Testis (tissue), 3 donors: ENCODE results near the gene ZNF423. TPM values are rescaled to one million over a fixed set of nuclear protein-coding genes. Genes with fewer than 3 reads are reported as not detected.

ENCODE experiments used
- DNase-seq: peaks from one replicate; pipeline ENCODE4 v3.0.0-alpha.2; 2019
- H3K27ac ChIP-seq, 2 donors: fragments of 200-600 bp; sonication (generic); one replicate each; pipeline ENCODE4 v1.5.1; 2019
- H3K27me3 ChIP-seq: fragments of 200-600 bp; sonication (generic); one replicate; pipeline ENCODE4 v1.5.1; 2019
- H3K36me3 ChIP-seq: fragments of 200-600 bp; sonication (generic); one replicate; pipeline ENCODE4 v1.5.1; 2017; ENCODE audit warnings: low read depth; ENCODE audit errors: missing control alignments
- H3K4me1 ChIP-seq: fragments of 200-600 bp; sonication (generic); one replicate; pipeline ENCODE4 v1.5.1; 2019
- H3K4me3 ChIP-seq, 2 donors: fragments of 200-600 bp; sonication (generic); one replicate each; pipeline ENCODE4 v1.5.1; 2017 to 2019
- H3K9me3 ChIP-seq: fragments of 200-600 bp; sonication (generic); one replicate; pipeline ENCODE4 v1.5.1; 2017
- POLR2A ChIP-seq: fragments of 450-650 bp; IDR thresholded peaks from one replicate; pipeline ENCODE4 v1.6.1; 2017; ENCODE audit warnings: antibody characterized with exemption, mild to moderate bottlenecking, moderate library complexity
- WGBS, 2 donors: methylation state at CpG; one replicate each; pipeline ENCODE4 v1.1.5; 2018; 5-methylcytosine and 5-hydroxymethylcytosine counted together
- intact Hi-C: fragments of 100-400 bp; cut with DNase I; formaldehyde crosslinking; loops from one replicate; pipeline ENCODE4 v1.15.1; 2023; ENCODE audit warnings: low total_unique reads
- polyA plus RNA-seq: library from polyadenylated mRNA; stranded (reverse); fragments of 350-450 nt; fragmentation: Illumina TruSeq; extraction: RNeasy Lipid Tissue Mini Kit (QIAGEN cat#74804); gene quantifications from one replicate; pipeline ENCODE4 v1.2.3, GENCODE V29; 2014; ENCODE audit warnings: low read depth, low replicate concordance; ENCODE audit not compliant: insufficient read depth
- total RNA-seq, 2 donors: library from RNA; depleted of rRNA; stranded (reverse); fragments of >200 nt; gene quantifications; one replicate each; pipeline ENCODE4 v1.2.3, GENCODE V29; 2016
- TF ChIP-seq, protein P1 (sequence below), 3 experiments: fragments of 450-650 bp in 2 of 3; fragments of 200-600 bp in 1 of 3; sonication (generic) in 1 of 3; IDR thresholded peaks; one replicate each; pipeline ENCODE4 v1.5.1; 2016 to 2019; ENCODE audit warnings: antibody characterized with exemption in 3 of 3, mild to moderate bottlenecking in 2 of 3, moderate library complexity in 1 of 3

ZNF423 gene
- total and polyA plus RNA-seq, 3 donors from 2014 or later: 8.9 to 19.0 (median 12.1) TPM

DNA sequence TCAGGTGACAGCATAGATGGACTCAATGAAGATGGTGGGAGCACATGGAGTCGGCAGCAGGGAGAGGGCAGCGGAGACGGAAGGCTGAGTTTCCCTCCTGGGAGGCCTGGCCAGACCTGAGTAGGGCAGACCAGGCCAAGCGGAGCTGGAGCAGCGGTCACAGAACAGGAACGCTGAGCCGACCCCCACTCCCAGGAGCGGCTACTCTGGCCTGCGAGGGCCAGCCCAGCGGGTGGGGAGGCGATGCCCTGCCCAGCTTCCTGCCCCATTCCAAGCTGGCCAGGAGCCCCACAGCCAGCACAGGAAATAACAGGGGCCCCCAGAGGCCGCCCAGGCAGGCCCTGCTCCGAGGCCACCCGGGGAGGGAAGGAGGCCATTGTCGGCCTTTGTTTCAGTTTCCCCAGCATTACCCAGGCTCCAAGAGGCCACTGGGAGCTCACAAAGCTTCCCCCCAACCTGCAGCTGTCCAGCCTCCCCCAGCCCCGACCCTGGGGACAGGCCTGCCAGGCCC is 79.8 kb downstream of the ZNF423 start:
- DNase-seq: peak; percentile 17
- 31 to 50% methylated on average over 2 to 16 of the region's 16 CpGs for WGBS, 2 donors
- H3K27ac ChIP-seq: peak overlapping the region in 1 of 2 donors; percentile 2
- H3K9me3 ChIP-seq: no peaks in the 10 kb centered on the region
- H3K4me1 ChIP-seq: peaks cover 8% of the 10 kb centered on the region
- no peak overlapping the region for H3K4me3 ChIP-seq
- H3K27me3 ChIP-seq: no peaks in the 10 kb centered on the region
- intact Hi-C loops: no loop called here
- TF ChIP-seq, protein P1, sequence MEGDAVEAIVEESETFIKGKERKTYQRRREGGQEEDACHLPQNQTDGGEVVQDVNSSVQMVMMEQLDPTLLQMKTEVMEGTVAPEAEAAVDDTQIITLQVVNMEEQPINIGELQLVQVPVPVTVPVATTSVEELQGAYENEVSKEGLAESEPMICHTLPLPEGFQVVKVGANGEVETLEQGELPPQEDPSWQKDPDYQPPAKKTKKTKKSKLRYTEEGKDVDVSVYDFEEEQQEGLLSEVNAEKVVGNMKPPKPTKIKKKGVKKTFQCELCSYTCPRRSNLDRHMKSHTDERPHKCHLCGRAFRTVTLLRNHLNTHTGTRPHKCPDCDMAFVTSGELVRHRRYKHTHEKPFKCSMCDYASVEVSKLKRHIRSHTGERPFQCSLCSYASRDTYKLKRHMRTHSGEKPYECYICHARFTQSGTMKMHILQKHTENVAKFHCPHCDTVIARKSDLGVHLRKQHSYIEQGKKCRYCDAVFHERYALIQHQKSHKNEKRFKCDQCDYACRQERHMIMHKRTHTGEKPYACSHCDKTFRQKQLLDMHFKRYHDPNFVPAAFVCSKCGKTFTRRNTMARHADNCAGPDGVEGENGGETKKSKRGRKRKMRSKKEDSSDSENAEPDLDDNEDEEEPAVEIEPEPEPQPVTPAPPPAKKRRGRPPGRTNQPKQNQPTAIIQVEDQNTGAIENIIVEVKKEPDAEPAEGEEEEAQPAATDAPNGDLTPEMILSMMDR (IDR thresholded peaks at IDR 0.05): no peak
- TF ChIP-seq POLR2A: no peak
- H3K36me3 ChIP-seq: no peaks in the 10 kb centered on the region

DNA sequence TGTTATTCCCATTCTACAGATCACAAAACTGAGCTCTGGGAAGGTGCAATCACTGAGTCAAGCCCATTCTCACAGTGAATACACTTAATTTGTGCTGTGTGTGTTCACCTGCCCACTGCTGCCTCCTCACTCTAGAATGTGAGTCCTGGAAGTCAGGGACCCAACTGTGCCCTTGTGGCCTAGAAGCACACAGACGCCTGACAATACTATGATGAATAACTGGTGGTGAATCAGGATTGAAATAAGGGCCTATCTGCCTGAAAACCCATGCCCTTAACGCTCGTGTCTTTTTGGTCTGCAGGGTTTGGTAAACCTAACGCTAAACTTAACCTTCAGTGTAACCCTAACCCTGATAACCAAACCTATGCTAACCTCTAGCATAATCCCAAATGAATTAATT is 80.3 kb downstream of the ZNF423 start:
- Histone ChIP-seq H3K4me1 (peaks cover 8% of the 10 kb centered on the region), H3K4me3 (no peak overlapping the region), H3K27me3 (no peaks in the 10 kb centered on the region), H3K36me3 (no peaks in the 10 kb centered on the region), H3K27ac (peak overlapping the region in 1 of 2 donors; percentile 2), H3K9me3 (no peaks in the 10 kb centered on the region)
- intact Hi-C loops: no loop called here
- no peak for TF ChIP-seq POLR2A
- TF ChIP-seq, protein P1 (IDR thresholded peaks at IDR 0.05): no peak
- no peak for DNase-seq
- 74 to 76% methylated on average over 4 of the region's 4 CpGs for WGBS, 2 donors

DNA sequence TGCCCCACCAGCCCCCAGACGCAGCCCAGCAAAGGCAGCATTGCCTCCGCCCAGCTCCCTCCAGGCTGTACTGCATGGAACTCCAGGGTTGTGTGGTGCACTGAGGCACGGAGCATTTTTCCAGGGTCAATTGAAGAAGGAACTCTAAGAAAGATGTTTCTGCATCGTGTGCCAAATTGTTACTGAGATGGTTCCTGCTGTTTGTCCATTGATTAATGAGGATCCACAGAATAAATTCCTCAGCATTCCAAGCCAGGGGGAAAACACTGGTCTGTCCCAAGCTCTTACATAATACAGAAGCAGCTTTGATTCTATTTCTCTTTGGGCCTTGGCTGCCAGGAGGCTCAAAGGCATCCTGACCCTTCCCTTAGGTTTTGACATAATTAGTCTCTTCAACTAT is 80.9 kb downstream of the ZNF423 start:
- Histone ChIP-seq H3K4me3 (no peak overlapping the region), H3K4me1 (peaks cover 8% of the 10 kb centered on the region), H3K27ac (peak overlapping the region in 1 of 2 donors; percentile 2), H3K27me3 (no peaks in the 10 kb centered on the region), H3K36me3 (no peaks in the 10 kb centered on the region), H3K9me3 (no peaks in the 10 kb centered on the region)
- no peak for DNase-seq
- 74 to 82% methylated on average over 4 of the region's 4 CpGs for whole genome bisulfite sequencing, 2 donors
- TF ChIP-seq, protein P1 (IDR thresholded peaks at IDR 0.05): no peak
- no peak for TF ChIP-seq POLR2A
- intact Hi-C loops: no loop called here

DNA sequence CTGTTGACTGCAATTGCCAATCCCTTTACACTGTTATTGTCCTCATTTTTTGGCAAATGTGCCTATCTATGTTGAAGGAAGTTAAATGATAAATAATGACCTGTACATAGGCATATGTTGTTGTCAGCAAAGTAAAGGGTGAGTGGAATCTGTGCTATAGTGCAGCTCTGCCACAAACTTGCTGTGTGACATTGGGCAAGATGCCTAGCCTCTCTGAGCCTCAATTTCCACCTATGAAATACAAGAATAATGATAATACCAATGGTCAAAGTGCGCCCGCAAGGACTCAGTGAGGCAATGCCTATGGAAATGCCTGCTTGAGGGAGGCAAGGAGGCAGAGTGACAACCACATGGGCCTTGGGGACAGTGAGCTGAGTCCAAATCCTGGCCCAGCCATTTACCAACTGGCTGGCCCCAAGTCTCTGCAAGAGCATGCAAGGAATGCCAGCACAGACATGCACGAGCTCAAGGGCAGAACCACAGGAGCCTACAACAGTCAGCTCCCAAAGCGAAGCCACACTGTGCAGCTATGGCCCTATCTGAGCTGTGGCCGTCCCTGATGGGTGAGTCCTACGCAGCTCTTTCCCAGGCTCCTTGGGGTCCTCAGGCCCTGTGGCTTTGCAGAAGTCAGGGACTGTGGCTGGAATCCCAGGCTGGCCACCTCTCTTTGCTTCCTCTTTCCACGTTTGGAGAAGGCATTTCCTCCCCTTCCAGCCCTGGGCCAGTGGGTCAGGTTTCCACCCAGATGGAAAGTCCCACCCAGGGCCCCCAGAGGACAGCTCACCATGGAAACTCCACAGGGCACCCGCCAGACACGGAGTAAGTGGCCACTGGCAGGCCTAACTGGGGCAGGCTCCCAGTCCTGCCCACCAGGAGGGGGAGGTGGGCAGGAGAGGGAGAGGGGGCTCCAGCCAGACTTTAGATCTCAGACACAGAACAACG is 82.1 kb downstream of the ZNF423 start:
- Histone ChIP-seq H3K36me3 (no peaks in the 10 kb centered on the region), H3K27ac (no peak overlapping the region), H3K9me3 (no peaks in the 10 kb centered on the region), H3K4me3 (no peak overlapping the region), H3K27me3 (no peaks in the 10 kb centered on the region), H3K4me1 (peaks cover 8% of the 10 kb centered on the region)
- DNase-seq: no peak
- TF ChIP-seq POLR2A: no peak
- TF ChIP-seq, protein P1 (IDR thresholded peaks at IDR 0.05): no peak
- intact Hi-C loops: no loop called here
- WGBS, 2 donors: 66 to 77% methylated on average over 10 of the region's 10 CpGs
